HG02642 (cell line): Measurements from ENCODE around the gene MMP8.

Experiments
- ATAC-seq: cut with Tn5 transposase; IDR thresholded peaks from one replicate; pipeline ENCODE4 v1.9.1; 2021; ENCODE audit warnings: mild to moderate bottlenecking; ENCODE audit not compliant: unreplicated experiment, poor library complexity

The MMP8 gene

DNA sequence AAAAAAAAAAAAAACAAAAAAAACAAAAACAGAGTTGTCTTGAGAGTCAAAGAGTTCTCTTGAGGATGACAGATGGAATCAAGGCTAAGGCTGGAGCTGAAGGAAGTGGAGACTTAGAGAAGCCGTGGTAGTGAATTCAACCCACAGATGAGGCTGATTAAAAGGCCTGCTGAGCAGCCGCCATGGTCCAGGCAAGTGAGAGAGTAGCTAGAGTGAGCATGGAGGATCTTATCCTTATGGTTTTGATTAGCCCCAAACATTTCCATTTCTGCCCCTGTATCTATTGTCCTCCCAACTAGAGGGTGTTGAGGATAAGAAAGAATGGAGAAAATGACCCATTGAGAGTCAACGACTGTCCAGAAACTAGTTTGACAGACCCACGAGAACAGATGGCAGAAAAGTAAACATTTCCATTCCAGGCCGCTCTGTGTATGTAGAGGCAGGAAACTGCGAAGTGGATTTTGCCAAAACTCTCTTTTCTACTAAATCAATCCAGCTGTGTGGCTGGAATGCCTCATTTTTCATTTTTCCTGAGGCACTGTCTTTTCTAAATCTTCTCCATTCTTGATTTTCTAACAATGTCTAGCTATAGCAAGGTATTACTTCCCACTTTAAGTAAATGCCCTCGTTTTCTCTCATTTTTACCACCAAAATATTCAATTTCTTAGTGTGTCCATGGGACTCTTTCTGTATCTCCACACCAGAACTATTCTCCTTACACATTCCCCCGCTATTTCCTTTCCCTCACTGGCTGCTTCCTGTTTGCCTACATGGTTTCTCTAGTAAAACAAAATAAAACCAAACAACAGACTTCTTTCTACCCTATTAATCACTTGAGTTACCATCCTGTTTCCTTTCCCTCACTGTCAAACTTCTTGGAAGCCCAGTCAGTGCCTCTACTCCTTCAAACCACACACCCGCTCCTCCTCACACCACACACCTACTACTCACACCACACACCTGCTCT lies 5.4 kb upstream of the MMP8 start:
- ATAC-seq = no peak

GRCh38 chr11:102727890-102728289 lies 3.1 kb upstream of the MMP8 start:
- no peak for ATAC-seq

DNA sequence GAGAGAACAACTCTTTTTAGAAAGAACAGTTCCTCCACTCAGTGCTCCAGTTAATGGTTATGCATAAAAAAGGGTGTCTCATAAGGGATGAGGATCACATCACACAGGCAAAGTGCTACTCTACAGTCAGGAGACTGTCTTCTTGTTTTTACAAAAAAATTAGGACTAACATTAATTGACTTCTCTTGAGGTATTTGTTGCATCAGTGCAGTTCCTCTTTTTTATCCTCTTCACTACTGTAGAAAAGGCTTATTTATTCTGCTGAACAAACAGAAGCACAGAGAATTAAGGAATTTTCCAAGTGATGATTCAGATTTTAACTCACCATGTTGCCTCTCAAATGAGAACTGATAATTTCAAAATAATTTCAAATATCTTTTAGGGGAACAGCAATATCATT lies 1.9 kb downstream of the MMP8 start:
- ATAC-seq = no peak

- ATAC-seq = no peak
Measured at GRCh38 chr11:102719620-102720277, 5.0 kb downstream of the MMP8 start.

GRCh38 chr11:102717280-102717679 lies 7.5 kb downstream of the MMP8 start:
- ATAC-seq = no peak

DNA sequence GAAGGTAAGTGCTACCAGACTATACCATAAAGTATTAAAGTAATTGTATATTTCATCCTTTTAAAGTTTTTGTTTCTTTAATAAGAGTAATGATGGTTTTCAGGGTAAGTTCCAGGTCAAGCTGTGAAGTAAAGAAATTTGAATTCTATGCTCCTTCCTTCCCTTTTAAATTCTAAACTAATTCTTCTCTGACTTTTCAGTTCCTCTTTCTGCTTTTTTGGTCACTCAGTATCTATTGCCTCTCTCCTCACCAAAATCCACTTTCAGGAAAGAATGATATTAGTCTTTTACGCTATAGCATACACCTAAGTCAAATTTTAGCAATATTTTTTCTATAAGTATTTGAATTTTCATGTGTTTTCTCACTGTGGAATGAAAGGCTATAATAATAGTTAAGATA lies 8.2 kb downstream of the MMP8 start:
- ATAC-seq = no peak

DNA sequence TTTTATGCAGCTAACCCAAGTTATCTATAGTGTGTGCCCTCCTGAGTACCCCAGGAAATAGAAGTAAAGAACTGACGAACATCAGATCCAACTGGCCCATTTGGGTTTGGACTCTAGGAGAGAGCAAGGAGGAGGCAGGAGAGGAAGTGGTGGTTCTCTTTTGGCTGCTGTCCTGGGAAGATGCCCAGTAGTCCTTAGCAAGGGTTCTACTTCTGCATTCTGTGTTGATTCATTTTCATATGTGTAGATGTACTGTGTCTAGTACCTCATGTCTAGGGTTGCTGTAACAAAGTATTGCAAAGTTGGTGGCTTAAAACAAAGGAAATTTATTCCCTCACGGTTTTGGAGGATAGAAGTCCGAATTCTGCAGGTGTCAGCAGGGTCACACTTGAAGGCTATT lies 12.6 kb downstream of the MMP8 start:
- no peak for ATAC-seq

DNA sequence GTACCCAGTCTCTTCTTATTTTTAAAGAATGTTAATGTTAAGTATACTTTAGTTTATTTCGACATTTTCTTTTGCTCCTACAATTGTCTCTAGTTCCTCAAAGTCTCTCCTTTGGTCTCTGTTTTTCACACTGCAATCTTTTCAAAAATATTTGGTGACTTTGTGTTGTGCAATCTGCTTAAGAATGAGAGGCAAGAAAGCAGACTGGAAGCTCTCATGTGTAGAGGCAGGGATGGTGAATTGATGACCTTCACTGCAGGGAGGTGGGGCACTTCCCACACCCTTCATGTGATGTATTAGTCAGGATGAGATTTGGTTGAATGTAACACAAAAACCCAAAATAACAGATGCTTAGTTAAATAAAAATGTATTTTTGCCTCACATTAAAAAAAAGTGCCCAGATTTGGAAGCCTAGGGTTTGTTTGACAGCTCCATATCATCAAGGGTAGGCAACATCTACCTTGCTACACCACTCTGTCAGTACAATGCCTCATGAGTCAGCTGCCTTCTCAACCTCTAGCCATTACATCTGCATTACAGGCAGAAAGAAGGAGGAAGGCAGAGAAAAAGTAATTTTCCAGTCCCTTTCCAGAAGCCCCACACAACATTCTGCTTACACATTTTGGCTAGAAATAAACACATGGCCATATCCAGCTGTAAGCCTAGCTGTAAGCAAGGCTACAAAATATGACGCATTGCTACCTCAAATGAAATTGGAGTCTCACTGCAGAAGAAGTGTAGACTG lies 15.4 kb downstream of the MMP8 start:
- ATAC-seq = no peak

- ATAC-seq = no peak
Measured at GRCh38 chr11:102708654-102709053, 16.1 kb downstream of the MMP8 start.

DNA sequence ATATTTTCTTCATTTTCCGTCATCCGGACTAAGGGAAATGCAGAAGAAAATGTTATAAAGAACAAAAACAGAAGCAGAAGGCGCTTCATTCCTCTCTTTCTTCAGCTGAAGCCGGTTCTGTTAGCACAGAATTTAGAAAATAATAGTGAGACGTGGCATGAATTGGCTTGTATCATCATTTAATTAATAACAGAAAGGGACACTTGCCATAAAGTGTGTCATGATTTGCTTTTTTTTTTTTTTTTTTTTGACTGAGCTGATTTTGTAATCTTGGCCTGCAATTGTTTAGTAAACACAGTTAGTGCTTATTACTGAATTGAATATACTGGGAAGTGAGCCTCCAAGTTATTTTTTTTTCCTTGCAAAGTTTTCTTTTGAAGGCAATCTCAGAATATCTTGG lies 19.1 kb downstream of the MMP8 start, which contains the start of gene MMP27:
MMP27 (minus strand) TSS at position 144 of the 400 bp plus-strand sequence; CDS start at position 89, 55 bp downstream.
- no peak for ATAC-seq

DNA sequence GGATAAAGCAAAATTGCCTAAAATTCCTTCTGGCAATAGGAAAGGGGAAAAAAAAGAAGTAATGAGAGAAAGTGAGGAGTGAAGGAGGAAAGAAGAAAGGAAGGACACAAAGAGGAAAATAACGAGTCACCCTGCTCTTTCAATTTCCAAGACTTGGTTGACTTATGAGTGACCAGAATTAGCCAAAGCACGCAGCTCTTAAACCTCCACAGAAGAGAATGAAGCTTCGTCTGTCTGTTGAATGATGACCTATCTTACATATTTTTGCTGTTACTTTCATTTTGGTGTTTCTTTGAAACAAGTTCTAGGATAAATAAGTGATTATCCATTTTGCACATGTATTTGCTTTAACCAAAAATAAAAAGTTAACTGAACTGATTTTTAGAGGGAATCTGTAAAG lies 19.9 kb downstream of the MMP8 start:
- ATAC-seq = no peak

GRCh38 chr11:102703826-102704493 lies 20.8 kb downstream of the MMP8 start:
- ATAC-seq = no peak

- no peak for ATAC-seq
Measured at GRCh38 chr11:102695201-102695600, 29.6 kb downstream of the MMP8 start.

- no peak for ATAC-seq
Measured at GRCh38 chr11:102685754-102686153, 39.0 kb downstream of the MMP8 start.

DNA sequence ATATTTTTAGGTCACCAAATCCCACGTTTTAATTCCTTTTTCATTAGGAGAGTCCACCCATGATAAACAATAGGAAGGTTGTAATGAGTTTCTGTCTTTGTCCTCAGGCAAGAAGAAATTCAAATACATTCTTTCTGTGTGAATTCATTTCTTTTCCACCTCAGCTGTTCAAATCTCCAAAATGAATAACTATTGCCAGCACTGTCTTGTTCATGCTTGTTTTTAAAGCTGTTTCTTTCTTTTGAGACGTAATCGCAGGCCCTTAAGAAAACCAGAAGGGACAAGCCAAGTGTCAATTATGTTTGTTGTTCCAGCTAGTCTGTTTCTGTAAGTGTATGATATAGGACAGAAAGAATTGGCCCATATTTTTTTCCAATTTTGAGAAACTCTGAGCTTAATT lies 39.4 kb downstream of the MMP8 start:
- ATAC-seq = no peak

- ATAC-seq = no peak
Measured at GRCh38 chr11:102683277-102683676, 41.5 kb downstream of the MMP8 start.

DNA sequence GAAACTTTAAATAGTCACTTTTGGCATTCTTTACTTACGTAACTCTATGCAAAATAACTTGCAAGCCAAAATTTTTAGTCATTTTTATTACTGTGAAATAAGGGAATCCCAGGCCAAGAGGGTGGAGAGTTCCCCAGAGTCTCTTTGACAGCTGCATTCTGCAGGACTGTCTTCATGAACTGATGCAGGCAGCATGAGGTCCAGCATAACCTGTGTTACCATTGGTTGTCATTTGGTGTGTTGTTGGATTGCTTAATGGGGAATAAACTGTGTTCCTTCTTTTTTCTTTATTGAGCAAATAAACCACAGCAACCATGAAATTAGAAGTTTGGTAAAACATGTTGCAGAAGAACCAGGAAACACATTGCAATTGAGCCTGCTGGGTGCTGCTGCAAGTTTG lies 43.8 kb downstream of the MMP8 start:
- ATAC-seq = no peak

DNA sequence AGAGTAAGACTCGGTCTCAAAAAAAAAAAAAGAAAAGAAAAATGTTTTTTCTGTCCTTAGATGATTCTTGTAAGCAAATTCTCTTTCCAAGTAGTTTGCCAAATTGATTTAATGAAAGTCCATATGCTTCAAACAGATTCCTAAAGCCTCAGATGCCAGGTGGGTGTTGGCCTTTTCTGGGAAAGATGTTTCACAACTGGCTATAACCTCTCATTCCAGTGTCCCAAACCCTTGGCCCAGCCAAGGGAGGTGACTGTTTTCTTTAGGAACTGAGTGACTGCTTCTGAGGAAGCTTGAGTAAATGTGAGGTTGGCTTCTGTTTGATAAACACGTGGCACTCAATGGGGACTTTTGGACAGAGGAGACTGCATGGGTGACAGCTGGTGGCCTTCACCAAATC lies 46.7 kb downstream of the MMP8 start:
- ATAC-seq = no peak

- ATAC-seq = no peak
Measured at GRCh38 chr11:102676084-102676483, 48.7 kb downstream of the MMP8 start.

GRCh38 chr11:102669664-102670063 lies 55.1 kb downstream of the MMP8 start:
- peak; percentile 64 for ATAC-seq
